GM19452 (cell line): ENCODE data around the gene PRRC2A.

Experiments used
- ATAC-seq: cut with Tn5 transposase; IDR thresholded peaks from one replicate; pipeline ENCODE4 v1.9.1; 2021; ENCODE audit not compliant: unreplicated experiment

The PRRC2A gene

DNA sequence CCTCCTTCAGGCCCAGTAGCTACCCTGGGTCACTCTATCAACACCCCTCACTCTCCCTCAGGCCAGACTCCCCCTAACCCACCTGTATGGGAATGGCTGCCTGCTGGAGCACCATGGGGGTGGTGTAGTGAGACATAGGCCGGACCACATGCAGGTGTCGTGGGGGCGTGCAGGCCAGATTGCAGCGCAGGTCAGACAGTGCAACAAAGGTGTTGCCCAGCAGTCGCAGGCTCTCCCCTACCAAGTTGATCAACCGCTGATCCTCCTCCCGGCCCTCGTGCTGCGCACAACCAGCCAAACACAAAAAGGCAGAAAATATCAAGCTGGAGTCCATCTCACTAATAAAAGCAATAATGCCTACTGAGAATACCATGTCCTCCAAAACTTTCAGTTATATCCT, 24.8 kb downstream of the PRRC2A start:
- no peak for ATAC-seq

DNA sequence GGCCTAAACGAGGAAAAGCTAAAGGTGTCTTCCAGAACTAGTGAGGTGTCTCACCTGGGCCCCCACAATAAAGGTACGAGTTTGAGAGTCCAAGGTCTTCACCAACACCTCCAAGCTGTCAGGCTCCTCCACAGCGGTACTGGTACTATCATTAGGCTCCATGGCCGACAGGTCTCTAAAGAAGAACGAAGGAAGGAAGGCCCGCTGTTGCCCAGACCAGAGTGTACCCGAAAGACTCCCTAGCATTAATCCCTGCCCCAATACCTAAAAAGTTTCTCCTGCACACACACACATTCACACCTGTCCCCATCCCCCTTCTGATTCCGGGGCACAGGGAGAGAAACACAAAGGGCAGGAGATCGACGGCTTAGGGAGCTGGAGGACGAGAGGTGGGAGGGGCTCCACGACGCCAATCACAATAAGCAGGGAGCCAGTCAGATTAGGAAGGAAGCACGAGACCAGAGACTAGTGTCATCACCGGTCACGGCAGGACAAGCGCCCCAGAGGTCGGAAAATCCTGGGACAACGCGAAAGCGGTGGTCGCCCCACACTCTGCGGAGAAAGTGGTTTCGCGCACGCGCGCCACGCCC, 31.2 kb downstream of the PRRC2A start:
- ATAC-seq: peak; percentile 19

DNA sequence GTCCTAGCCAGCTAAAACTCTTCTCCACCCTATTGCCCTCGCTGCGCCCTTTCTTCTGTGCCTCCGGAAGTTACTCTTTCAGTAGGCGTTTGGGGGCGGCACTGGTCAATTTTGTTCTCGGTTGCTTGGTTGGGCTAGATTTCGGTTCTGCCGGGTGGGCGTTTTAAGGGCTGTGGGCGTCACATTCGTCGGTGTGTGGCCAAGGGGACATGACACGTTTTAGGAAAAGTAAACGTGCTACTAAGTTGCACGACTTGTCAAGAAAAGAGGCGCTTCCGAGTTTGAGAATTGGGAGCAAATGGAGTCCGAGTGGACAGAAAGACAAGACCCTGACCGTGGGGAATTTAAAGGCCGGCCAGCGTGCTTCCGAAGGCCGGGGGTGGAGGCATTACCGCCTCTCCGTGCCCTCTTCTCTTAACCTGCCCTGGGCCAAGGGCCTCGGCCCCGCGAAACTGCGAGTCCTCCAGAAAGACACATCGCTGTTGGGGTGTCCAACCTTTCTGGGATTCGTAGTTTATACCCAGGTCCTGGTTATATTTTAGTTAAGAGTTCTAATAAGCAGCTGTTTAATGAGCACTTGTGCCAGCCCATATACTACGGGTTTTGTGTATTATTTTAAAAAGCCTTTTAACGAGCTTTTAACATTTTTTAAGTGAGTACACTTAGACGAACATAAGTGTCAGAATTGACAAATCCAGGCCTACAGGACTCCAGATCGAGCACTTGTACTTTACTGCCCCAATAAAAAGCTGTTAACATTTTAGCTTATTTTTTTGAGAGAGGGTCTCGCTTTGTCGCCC, 32.6 kb downstream of the PRRC2A start:
- ATAC-seq: peak; percentile 52

DNA sequence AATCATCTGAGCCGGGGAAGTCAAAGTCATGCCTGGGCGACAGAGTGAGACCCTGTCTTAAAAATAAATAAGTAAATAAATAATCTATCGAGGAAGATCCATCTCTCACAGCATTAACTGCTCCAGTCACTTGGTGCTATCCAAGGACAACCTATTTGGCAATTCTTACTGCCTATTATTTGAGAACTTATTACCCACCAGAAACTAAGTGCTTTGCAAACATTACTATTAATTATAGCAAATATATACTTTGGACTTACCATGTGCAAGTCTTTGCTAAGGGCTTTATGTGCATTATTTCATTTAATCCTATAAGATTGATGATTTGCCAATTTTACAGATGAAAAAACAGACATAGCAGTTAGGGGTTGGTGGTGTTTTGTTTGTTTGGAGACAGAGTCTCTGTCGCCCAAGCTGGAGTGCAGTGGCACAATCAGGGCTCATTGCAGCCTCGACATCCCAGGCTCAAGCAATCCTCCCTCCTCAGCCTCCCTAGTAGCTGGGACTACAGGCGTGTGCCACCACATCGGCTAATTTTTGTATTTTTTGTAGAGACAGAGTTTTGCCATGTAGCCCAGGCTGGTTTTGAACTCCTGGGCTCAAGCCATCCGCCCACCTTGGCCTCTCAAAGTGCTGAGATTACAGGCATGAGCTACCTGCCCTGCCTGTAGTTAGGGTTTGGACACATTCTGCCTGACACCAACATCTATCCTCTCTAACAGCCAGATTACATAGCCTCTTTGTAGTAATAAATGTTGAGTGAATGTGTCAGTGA, 34.2 kb downstream of the PRRC2A start:
- ATAC-seq: no peak

DNA sequence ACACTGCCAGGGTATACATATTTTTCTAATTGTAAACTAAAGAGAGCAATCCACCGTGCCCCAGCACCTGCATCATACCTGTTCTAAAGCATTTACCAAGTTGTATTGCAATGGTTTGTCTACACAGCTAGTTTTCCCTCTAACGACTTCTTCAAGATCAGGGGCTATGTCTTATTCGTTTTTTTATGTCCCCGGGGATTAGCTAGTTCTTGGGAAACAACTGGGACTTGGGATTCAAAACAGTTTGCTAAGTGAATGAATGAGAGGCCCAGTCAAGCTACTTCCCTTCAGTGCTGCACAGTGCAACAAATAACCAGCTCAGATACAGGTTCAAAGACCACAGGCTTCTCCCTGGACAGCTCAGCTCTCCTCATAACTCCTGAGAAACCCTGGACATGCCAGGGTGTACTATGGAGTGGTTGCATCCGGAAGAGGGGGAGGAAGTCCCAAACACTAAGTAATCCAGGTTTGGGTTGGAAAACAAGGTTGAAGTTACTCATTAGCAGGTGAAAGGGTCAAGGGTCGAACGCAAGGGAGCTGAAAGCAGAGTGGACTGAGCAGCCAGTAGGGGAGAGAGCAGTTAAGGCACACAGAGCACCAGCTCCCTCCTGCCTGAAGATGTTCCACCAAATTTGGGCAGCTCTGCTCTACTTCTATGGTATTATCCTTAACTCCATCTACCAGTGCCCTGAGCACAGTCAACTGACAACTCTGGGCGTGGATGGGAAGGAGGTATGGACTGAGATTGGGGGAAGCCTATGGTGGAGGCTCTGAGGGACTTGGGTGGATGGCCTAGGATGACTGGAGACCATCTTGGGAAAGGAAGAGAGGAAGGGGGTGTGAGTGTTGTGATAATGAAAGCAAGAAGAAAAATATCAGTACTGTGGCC, 35.1 kb downstream of the PRRC2A start, which contains the start of gene APOM:
APOM (plus strand) TSS at position 546 of the 889 bp plus-strand sequence; CDS start at position 619, 73 bp downstream.
- no peak for ATAC-seq

DNA sequence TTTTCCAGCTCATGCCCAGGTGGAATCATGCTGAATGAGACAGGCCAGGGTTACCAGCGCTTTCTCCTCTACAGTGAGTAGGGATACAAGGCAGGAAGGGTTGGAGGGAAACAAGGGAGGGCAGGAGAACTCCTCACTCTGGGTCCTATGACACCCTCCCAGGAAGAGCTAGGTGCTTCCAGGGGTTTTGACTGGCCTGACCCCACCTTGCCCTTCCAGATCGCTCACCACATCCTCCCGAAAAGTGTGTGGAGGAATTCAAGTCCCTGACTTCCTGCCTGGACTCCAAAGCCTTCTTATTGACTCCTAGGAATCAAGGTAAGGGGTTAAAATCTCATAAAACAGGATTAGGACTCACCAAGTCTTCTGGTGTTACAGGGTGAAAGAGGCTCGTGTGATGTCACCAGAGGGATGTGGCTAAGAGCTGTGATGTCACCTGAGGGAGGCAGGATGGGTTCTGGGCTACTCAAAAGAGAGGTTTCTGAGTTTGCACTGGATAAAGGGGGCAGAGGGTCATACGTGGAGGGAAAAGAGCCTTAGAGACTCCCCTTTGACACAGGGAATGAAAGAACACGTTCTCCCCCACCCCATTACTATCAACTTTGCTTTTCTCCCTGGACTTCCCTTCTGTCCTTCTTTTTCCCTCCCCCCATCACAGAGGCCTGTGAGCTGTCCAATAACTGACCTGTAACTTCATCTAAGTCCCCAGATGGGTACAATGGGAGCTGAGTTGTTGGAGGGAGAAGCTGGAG, 37.1 kb downstream of the PRRC2A start:
- no peak for ATAC-seq

DNA sequence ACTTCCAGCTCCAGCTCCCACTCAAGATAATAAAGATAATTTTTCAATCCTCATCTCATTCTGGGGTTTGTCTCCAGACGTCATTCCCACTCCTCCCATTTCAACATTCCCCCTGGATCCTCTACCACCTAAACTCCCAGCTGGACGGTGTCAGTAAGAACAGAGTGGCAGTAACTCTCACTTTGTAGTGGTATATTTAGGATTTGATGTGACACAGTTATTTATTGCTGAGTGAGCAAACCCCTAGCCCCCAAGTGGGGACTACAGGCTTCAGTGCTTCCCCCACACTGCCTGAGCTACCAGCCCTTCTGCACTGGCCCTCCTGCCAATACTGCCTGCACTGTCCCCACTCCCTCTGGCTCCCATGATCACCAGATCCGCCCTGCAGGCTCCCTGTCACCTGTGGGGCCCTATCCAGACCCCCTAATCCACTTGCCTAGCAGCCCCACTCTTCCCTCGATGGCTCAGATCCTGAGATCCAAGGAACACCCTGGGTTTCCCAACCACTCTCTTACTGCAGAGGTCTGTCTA, 37.7 kb downstream of the PRRC2A start:
- ATAC-seq: no peak

DNA sequence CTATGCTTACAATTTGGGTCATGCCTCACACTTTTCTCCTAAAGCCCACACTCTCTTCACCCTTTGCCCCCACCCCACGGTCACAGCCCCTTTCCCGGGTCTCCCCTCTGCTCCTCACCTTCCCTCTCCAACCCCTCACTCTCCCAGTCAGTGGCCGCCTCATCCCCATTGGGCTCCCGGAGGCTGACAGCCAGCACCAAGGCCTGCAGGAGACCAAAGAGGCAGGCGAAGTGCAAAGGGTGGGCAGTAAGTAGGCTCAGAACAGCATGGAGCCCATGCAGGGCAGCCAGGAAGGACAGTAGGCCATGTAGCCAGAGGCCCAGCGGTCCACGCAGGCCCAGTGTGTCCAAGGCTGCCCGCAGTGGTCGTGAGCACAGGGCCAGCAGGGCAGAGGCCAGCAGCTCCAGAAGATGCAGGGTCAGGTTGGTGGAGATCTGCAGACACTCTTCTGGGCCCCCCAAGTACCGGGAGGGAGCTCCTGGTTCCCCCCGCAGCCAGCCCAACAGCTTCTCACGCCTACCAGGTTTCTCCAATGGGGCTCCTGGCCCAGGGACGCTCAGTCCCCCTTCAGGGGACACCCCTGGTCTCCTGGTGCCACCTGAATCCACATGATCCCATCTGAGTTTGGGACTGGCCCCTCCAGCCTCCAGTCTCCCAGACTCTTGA, 38.6 kb downstream of the PRRC2A start:
- ATAC-seq: no peak

DNA sequence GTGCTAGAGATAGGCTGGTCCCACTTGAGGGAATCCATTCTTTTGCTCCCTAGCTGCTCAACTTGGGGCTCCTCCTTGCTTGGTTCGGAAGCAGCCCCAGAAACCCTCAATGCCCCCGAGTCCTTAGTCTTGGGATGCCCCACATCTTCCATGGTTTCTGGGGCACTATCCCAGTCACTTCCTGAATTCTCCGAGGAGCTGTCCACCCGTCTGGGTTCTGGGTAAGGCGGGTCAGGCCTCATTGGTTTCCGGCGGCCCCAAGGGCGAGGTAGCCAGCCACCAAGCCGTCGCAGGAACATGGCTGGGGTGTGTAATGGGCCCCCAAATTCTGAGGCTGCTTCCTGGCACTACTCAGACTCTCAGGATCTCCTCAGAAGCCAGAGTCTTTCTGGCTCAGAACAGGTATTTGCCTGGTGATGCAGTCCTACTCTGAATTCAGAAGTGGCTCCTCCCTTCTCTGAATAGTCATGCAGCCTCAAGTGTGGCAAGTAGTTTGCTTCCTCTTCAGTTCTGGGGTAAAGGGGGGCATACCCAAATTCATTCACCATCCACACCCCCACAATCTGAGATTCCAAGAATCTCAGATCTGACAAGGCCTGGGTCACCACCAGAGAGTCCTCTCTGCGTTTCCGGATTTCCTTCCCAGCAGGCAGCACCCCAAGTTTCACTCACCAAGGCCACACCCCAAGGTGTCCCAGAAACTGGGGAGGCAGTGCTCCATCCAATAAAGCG, 39.3 kb downstream of the PRRC2A start:
- ATAC-seq: no peak

DNA sequence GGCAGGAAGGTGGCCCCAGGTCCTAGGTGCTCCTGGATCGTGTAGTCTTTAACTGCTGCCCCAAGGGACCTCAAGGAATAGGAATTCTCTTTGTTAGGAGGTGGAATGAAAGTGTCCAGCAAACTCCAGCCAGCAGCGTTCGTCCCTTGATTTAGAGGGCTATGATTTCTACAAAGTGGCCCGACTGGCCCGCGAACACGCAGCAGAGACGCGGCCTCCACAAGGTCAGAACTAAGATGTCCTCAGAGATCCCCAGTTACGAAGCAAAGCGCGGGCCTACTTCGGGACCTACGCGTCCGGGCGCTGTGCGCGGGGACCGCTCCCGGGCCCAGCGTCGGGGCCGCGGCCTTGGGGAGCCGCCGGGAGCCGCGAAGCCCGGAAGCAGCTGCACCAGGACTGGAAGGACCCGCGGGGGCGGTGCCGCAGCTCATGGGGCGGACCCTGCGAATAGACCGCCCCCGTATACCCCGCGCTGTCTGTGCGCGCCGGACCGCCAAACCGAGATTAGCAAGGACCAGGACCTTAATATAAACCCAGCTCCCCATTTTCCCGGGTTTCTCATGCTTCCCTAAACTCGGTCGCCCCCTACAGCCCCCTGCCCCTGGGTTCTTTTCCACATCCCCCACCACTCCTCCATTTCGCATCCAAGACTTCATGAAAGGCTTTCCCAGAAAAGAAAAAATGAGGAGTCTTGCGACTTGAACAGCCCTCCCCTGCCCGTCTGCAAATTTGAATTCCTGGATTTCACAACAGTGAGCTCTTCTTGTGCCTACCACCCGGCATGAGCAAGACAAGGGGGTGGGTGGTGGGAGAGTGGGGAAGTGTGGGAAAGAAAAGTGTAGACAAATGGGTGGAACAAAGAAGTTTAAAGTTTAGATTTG, 40.1 kb downstream of the PRRC2A start, which contains the start of gene C6orf47:
C6orf47 (minus strand) TSS at position 398 of the 881 bp plus-strand sequence. CDS start 831 bp downstream, outside the sequence.
- ATAC-seq: no peak

DNA sequence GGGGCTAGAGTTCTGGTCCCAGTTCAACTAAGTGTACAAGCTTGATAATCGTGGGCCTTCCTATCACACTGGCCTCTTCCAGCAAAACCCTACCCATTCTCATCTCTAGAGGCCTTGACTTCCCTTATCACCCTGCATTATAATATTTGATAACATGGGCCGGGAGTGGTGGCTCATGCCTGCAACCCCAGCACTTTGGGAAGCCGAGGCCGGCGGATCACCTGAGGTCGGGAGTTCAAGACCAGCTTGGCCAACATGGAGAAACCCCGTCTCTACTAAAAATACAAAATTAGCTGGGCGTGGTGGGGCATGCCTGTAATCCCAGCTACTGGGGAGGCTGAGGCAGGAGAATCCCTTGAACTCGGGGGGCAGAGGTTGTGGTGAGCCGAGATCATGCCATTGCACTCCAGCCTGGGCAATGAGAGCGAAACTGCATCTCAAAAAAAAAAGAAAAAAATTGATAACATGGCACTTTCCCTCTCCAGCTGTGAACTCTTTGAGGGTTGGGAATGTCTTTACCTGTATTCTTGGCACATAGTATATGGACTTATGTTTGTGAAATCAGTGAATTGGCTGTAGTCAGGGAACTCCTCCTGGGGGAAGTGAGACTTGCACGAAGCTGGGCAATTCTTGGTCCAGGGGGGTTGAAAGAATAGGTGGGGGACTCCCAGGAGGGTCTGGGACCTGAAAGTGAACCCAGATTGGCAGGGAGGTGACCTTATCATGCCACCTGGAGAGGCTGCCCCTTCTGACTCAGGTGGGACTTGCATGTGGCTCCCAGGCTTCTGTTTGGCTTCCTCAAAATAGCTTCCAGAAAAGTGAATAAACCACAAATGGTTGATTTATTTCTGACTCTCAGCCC, 41.0 kb downstream of the PRRC2A start:
- no peak for ATAC-seq

DNA sequence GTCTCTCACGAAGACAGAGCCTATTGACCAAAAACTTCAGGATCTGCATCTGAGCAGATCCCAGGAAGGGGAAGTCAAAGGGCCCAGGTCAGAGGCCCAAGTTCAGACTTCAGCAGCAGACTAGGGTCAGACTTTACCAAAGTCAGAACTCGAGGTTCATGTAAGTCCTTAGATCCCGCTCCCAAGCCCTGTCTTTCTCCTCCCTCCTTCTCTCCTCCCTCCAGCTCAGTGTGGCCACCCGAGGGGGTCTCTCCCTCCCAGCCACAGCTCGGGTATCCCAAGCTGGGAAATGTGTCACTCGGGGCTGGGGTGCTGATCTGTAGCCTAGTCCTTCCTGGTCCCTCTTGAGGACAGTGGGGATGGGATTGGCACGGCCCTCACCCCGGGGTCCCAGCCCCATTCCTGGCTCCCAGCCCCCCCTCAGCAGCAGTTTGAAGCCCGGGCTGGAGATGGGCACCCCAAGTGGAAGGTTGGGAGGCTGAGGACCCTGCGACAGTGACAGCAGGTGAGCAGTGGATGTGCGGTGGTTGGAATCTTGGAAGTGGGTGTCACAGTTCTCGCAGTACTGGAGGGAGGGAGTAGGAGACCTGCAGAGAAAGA, 41.7 kb downstream of the PRRC2A start:
- ATAC-seq: no peak

DNA sequence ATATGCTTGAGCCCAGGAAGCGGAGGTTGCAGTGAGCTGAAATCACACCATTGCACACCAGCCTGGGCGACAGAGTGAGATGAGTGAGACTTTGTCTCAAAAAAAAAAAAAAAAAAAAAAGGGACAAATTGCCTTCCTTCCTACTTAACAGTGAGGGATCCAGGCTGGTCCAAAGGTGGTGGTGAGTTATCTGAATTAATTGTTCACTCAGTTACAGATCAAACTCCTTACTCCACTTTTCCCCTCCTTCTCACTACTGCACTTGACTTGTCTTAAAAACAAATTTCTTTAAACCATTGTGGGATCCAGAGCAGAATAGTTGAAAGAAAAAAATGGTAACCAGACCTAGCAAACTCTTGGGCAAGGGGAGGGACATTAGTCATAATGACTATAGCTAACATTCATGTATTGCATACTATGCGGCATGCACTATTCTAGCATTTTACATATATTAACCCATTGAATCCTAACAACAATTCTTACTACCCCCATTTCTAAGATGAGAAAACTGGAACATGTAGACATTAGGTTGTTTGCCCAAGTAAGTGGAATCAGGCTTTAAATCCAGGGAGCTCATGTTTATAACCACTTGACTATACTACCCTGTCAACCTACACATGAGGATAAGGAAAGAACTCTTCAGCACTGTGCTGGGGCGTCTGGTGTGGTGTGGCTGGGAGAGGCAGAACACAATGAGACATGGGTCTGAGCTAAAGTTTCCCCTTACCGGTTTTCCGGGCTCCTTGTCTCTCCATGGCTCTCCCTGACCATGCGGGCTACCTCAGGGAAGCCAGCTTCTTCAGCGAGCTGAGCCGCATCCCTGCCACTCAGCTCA, 42.8 kb downstream of the PRRC2A start:
- no peak for ATAC-seq

DNA sequence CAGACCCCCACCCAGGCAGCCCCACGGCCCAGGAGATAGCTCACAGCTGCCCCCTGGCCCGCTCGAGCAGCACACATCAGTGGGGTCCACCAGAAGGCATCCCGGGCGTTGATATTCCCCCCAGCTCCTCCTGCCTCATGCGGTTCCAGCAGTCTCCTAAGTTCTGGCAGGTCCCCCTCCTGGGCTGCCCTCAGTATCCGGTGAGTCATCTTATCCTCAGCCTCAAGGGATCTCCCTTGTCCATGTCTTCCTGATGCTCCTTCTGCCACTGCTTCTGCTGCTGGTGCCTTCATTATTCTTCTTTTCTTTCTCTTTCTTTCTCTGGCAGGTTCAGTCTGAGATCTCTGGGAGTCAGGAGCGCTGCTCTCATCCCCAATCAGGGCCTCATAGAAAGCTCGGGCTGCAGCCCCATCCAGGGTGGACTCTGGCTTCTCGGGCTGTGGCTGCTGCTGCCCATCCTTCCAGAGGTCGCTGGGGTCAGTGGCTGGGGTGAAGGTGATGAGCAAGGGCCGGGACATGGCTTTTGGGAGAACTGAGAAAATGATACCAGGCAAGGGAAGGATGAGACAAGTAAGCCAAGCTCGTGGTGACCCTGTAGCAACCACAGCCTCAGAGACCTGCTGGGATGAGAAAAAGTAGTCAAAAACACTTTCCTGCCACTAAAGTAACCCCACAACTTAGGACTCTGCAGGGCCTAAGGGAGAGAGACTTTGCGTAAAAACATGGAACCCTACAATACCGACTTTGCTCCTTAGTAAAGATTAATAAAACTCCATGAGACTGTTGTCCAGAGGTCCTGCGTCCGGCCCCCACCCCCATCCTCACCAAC, 43.7 kb downstream of the PRRC2A start:
- ATAC-seq: no peak
